ENCODE measurements around the gene DPP10. TPM values are rescaled to one million over a fixed set of nuclear protein-coding genes. Genes with fewer than 3 reads are reported as not detected.

DPP10 gene
- total and polyA plus RNA-seq, 4 donors = 0.04 to 4.1 (median 0.48) TPM

DNA sequence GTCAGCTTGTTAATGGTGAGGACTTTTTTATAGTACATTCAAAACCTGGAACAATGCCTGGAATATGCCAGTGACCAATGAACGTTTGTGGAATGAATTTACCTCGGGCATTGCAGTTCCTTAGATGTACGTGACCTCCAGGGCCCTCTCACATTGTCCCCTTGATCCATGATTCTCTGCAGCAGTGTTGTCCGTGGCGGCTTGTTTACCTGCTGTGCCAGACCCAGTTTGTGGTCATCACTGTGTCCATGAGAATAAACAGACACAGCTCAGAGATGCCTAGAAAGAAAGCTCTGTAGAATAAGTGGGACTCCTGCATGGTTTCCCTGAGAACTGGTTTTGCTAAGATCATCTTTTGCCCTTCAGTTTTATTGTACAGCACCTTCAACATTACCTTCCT, 1132.2 kb downstream of the DPP10 start (continued):
- TF ChIP-seq, protein P1, sequence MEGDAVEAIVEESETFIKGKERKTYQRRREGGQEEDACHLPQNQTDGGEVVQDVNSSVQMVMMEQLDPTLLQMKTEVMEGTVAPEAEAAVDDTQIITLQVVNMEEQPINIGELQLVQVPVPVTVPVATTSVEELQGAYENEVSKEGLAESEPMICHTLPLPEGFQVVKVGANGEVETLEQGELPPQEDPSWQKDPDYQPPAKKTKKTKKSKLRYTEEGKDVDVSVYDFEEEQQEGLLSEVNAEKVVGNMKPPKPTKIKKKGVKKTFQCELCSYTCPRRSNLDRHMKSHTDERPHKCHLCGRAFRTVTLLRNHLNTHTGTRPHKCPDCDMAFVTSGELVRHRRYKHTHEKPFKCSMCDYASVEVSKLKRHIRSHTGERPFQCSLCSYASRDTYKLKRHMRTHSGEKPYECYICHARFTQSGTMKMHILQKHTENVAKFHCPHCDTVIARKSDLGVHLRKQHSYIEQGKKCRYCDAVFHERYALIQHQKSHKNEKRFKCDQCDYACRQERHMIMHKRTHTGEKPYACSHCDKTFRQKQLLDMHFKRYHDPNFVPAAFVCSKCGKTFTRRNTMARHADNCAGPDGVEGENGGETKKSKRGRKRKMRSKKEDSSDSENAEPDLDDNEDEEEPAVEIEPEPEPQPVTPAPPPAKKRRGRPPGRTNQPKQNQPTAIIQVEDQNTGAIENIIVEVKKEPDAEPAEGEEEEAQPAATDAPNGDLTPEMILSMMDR (IDR thresholded peaks at IDR 0.05; ENCODE audit: low read depth, low read length, missing input control) = no peak
- no peak for TF ChIP-seq RXRA (IDR thresholded peaks at IDR 0.05)

- Histone ChIP-seq H3K4me3 (ENCODE audit: low read depth in 1 of 3, low read length in 3 of 3) (no peak overlapping the region), H3K9me3 (ENCODE audit: control insufficient read depth in 4 of 4, low read length in 3 of 4) (no peaks in the 10 kb centered on the region), H3K4me1 (ENCODE audit: control insufficient read depth in 4 of 4, insufficient read depth in 4 of 4, low read length in 3 of 4) (no peaks in the 10 kb centered on the region), H3K36me3 (ENCODE audit: control insufficient read depth in 4 of 4, insufficient read depth in 3 of 4, low read depth in 1 of 4, low read length in 3 of 4) (no peaks in the 10 kb centered on the region), H3K27me3 (ENCODE audit: control insufficient read depth in 4 of 4, insufficient read depth in 4 of 4, low read length in 3 of 4) (peaks cover 0 to 2% (median 0%) of the 10 kb centered on the region in 4 donors), H3K27ac (ENCODE audit: low read depth in 1 of 2, low read length in 2 of 2) (no peak overlapping the region), H3K9ac (ENCODE audit: low read depth in 1 of 2, low read length in 2 of 2) (no peak overlapping the region)
- 89% methylated on average over 5 of the region's 5 CpGs for WGBS
- TF ChIP-seq REST (IDR thresholded peaks at IDR 0.05) (no peak), FOXA2 (IDR thresholded peaks at IDR 0.05) (no peak), JUND (IDR thresholded peaks at IDR 0.05) (no peak), GABPA (IDR thresholded peaks at IDR 0.05 in 1 of 2, conservative IDR thresholded peaks at IDR 0.05 in 1 of 2) (no peak), HNF4G (IDR thresholded peaks at IDR 0.05) (no peak), RAD21 (IDR thresholded peaks at IDR 0.05) (no peak), NR2F2 (IDR thresholded peaks at IDR 0.05) (no peak), ZBTB33 (IDR thresholded peaks at IDR 0.05) (no peak)
- TF ChIP-seq, protein P1 (IDR thresholded peaks at IDR 0.05; ENCODE audit: low read depth, low read length, missing input control) = no peak
- no peak for DNase-seq (ENCODE audit: low spot score)
These were observed 1138.3 kb downstream of the DPP10 start for GRCh38 chr2:115580784-115581183.

- no peaks in the 10 kb centered on the region for H3K9me3 ChIP-seq (ENCODE audit: control insufficient read depth in 4 of 4, low read length in 3 of 4)
- no peaks in the 10 kb centered on the region for H3K36me3 ChIP-seq (ENCODE audit: control insufficient read depth in 4 of 4, insufficient read depth in 3 of 4, low read depth in 1 of 4, low read length in 3 of 4)
- TF ChIP-seq REST (IDR thresholded peaks at IDR 0.05) (no peak), RAD21 (IDR thresholded peaks at IDR 0.05) (no peak), FOXA1 (IDR thresholded peaks at IDR 0.05) (no peak), GABPA (IDR thresholded peaks at IDR 0.05 in 1 of 2, conservative IDR thresholded peaks at IDR 0.05 in 1 of 2) (no peak)
- no peak overlapping the region for H3K9ac ChIP-seq (ENCODE audit: low read depth in 1 of 2, low read length in 2 of 2)
- no peak overlapping the region for H3K27ac ChIP-seq (ENCODE audit: low read depth in 1 of 2, low read length in 2 of 2)
- WGBS = 96% methylated on average over 2 of the region's 2 CpGs
- DNase-seq (ENCODE audit: low spot score) = no peak
- H3K4me1 ChIP-seq (ENCODE audit: control insufficient read depth in 4 of 4, insufficient read depth in 4 of 4, low read length in 3 of 4) = no peaks in the 10 kb centered on the region
- no peak overlapping the region for H3K4me3 ChIP-seq (ENCODE audit: low read depth in 1 of 3, low read length in 3 of 3)
- H3K27me3 ChIP-seq (ENCODE audit: control insufficient read depth in 4 of 4, insufficient read depth in 4 of 4, low read length in 3 of 4) = peaks cover 0 to 2% (median 0%) of the 10 kb centered on the region in 4 donors
These were observed 1142.1 kb downstream of the DPP10 start for GRCh38 chr2:115584507-115584906.

All from liver (tissue), 9 donors.